Lung (tissue), 12 donors: ENCODE results near the gene AKT2. TPM values are rescaled to one million over a fixed set of nuclear protein-coding genes. Genes with fewer than 3 reads are reported as not detected.

Experiments
- ATAC-seq: fragments of 200-7000 bp; cut with Tn5 transposase; one replicate; pipeline ENCODE4 v1.9.1; 2020; ENCODE audit warnings: moderate number of reproducible peaks; ENCODE audit not compliant: insufficient read depth, low FRiP score
- DNase-seq, 3 donors: peaks; one replicate each; pipeline ENCODE4 v3.0.0-alpha.2; 2013 to 2017
- H3K27ac ChIP-seq, 2 donors: one replicate each; pipeline ENCODE4 v1.5.1; 2013; ENCODE audit warnings: mild to moderate bottlenecking in 2 of 2, moderate library complexity in 2 of 2, control low read depth in 1 of 2, inconsistent platforms in 1 of 2, low read depth in 1 of 2, low read length in 1 of 2
- H3K27me3 ChIP-seq, 3 donors: one replicate each; pipeline ENCODE4 v1.5.1; 2013; ENCODE audit warnings: low read length in 2 of 3; ENCODE audit not compliant: control insufficient read depth in 3 of 3, insufficient read depth in 3 of 3
- H3K36me3 ChIP-seq, 4 donors: one replicate each; pipeline ENCODE4 v1.5.1; 2013; ENCODE audit warnings: low read length in 4 of 4, mild to moderate bottlenecking in 1 of 4, moderate library complexity in 1 of 4; ENCODE audit not compliant: control insufficient read depth in 4 of 4, insufficient read depth in 4 of 4
- H3K4me1 ChIP-seq, 5 donors: one replicate each; pipeline ENCODE4 v1.5.1; 2013; ENCODE audit warnings: low read length in 5 of 5, mild to moderate bottlenecking in 2 of 5, moderate library complexity in 1 of 5; ENCODE audit not compliant: control insufficient read depth in 5 of 5, insufficient read depth in 5 of 5
- H3K4me3 ChIP-seq: one replicate; pipeline ENCODE4 v1.5.1; 2013; ENCODE audit warnings: mild to moderate bottlenecking, control low read depth, moderate library complexity
- H3K9ac ChIP-seq, 2 donors: one replicate each; pipeline ENCODE4 v1.5.1; 2013; ENCODE audit warnings: low read length in 2 of 2, control low read depth in 1 of 2; ENCODE audit not compliant: insufficient read depth in 1 of 2
- H3K9me3 ChIP-seq, 4 donors: one replicate each; pipeline ENCODE4 v1.5.1; 2013; ENCODE audit warnings: low read length in 3 of 4, mild to moderate bottlenecking in 1 of 4, moderate library complexity in 1 of 4; ENCODE audit not compliant: control insufficient read depth in 4 of 4, insufficient read depth in 3 of 4
- CTCF ChIP-seq: IDR thresholded peaks from 2 replicates; pipeline ENCODE4 v1.5.1; 2012; ENCODE audit warnings: mild to moderate bottlenecking; ENCODE audit errors: control extremely low read depth, extremely low read depth
- WGBS, 2 donors: extraction: QIAGEN DNeasy Blood & Tissue Kit; methylation state at CpG; one replicate each; pipeline ENCODE4 v1.1.7; 2013; 5-methylcytosine and 5-hydroxymethylcytosine counted together
- polyA plus RNA-seq, 2 donors: library from polyadenylated mRNA; stranded (reverse); fragments of 200-250 nt; gene quantifications; one replicate each; pipeline ENCODE4 v1.2.1, GENCODE V29; 2013
- total RNA-seq, 2 donors: library from RNA; depleted of rRNA in 1 of 2; stranded (reverse); fragments of >200 nt in 1 of 2; gene quantifications; one replicate each; pipeline ENCODE4 v1.2.1, GENCODE V29; 2014 to 2021
- donor health status: control.
- donor health status: control.
- donor health status: Bipolar disorder and iron deficiency.
- donor health status: healthy.
- donor health status: DM: yes; HTN: yes; CAD: no.

The AKT2 gene
- total and polyA plus RNA-seq, 4 donors = 62.3 to 138 (median 93.1) TPM

GRCh38 chr19:40282920-40283319 lies 2.2 kb downstream of the AKT2 start:
- H3K27ac ChIP-seq = peak overlapping the region in 1 of 2 donors; percentile 41
- DNase-seq (no peak), ATAC-seq (no peak)
- no peak overlapping the region for H3K4me3 ChIP-seq
- H3K9me3 ChIP-seq = no peaks in the 10 kb centered on the region
- 77 to 84% methylated on average over 4 of the region's 4 CpGs for WGBS, 2 donors
- peak overlapping the region in 1 of 2 donors; percentile 35 for H3K9ac ChIP-seq
- H3K36me3 ChIP-seq = peaks cover 0 to 7% (median 3%) of the 10 kb centered on the region in 4 donors
- no peaks in the 10 kb centered on the region for H3K27me3 ChIP-seq
- no peak for TF ChIP-seq CTCF
- H3K4me1 ChIP-seq = peaks cover 16 to 60% (median 27%) of the 10 kb centered on the region in 5 donors

GRCh38 chr19:40282209-40282580 lies 3.0 kb downstream of the AKT2 start:
- Histone ChIP-seq H3K9ac (peak overlapping the region in 1 of 2 donors; percentile 26), H3K4me3 (no peak overlapping the region), H3K27me3 (no peaks in the 10 kb centered on the region), H3K9me3 (no peaks in the 10 kb centered on the region), H3K36me3 (peaks cover 0 to 7% (median 3%) of the 10 kb centered on the region in 4 donors), H3K27ac (peak overlapping the region in 1 of 2 donors; percentile 37), H3K4me1 (peaks cover 16 to 63% (median 27%) of the 10 kb centered on the region in 5 donors)
- WGBS, 2 donors = 88 to 94% methylated on average over 6 of the region's 6 CpGs
- no peak for DNase-seq
- ATAC-seq = no peak
- TF ChIP-seq CTCF = no peak

- ATAC-seq (no peak), DNase-seq (no peak)
- Histone ChIP-seq H3K9me3 (no peaks in the 10 kb centered on the region), H3K36me3 (peaks cover 0 to 7% (median 3%) of the 10 kb centered on the region in 4 donors), H3K27ac (peak overlapping the region in 1 of 2 donors; percentile 10), H3K4me3 (no peak overlapping the region), H3K4me1 (peaks cover 16 to 57% (median 22%) of the 10 kb centered on the region in 5 donors), H3K9ac (no peak overlapping the region), H3K27me3 (no peaks in the 10 kb centered on the region)
- TF ChIP-seq CTCF = no peak
- 80 to 87% methylated on average over 14 of the region's 14 CpGs for WGBS, 2 donors
Observed at GRCh38 chr19:40281381-40282208, 3.5 kb downstream of the AKT2 start.
